CD4-positive, alpha-beta T cell treated with Interferon alpha-2 for 1 hour (primary cell): ENCODE data around the gene SUSD4.
"Not testable (repeated sequence)": the region's sequence is repeated elsewhere in the genome, so short reads cannot be mapped to it uniquely, and the experiment has no call there.

Experiments
- DNase-seq, 2 donors: peaks; one replicate each; pipeline ENCODE4 v3.0.0-alpha.2; 2020 to 2022

Gene SUSD4, protein sequence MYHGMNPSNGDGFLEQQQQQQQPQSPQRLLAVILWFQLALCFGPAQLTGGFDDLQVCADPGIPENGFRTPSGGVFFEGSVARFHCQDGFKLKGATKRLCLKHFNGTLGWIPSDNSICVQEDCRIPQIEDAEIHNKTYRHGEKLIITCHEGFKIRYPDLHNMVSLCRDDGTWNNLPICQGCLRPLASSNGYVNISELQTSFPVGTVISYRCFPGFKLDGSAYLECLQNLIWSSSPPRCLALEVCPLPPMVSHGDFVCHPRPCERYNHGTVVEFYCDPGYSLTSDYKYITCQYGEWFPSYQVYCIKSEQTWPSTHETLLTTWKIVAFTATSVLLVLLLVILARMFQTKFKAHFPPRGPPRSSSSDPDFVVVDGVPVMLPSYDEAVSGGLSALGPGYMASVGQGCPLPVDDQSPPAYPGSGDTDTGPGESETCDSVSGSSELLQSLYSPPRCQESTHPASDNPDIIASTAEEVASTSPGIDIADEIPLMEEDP

DNA sequence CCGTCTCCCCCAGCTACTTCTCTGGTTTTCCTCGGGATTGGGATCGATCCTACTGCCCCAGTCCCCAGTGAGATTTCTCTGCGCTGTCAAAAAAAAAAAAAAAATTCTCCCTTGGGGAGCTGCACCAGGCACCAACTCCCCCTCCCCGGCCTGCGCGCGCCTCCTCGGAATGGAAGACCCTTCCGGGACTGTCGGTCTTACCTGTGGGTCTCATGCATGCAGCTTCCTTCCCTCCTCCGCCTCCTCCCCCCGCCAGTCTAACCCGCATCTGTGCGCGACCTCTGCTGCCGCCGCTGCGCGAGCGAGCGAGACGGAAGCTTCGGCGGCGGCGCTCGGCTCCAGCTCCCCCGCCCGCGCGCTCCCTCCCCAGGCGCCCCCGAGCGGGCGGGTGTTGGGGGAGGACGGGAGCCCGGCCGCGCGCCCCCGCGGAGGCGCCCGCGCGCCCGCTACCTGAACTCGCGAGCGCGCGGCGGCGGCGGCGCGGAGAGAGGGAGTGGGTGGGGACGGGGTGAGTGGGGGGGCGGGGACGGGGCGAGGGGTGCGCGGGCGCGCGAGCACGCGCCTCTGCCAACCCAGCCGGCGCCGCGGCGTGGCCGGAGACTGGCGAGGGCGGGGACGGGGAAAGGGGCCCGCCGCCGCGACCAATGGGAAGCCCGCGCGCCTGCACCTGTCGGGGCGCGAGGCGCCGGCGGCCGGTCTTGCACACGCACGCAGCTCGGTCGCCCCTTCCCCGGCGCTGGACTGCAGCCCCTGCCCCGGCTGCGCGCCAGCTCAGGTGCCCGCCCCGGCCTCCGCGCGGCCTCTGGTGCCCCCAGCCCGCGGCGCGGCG lies at the start of gene SUSD4:
Gene SUSD4, minus strand, starts transcription at position 321 of the 829 bp plus-strand sequence. CDS start 751 bp downstream, outside the sequence.
- DNase-seq = peak; percentile 60 to 77

DNA sequence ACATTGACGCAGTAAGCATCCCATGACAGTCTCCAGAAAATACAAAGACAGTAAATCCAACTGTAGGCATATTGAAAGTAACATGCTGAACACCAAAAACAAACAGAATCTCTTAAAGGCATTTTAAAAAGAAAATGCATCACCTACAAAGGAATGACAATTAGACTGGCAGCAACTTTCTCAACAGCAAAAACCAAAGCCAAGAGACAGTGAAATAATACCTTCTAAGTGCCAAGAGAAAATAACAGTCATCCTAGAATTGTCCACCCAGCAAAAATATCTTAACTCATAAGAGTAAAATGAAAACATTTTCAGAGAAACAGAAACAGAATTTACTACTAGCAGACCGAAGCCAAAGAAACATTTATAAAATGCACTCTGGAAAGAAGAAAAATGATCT lies 49.2 kb upstream of the SUSD4 start:
- no peak for DNase-seq

GRCh38 chr1:223411710-223412109 lies 47.7 kb upstream of the SUSD4 start:
- no peak for DNase-seq

GRCh38 chr1:223411309-223411708 lies 47.3 kb upstream of the SUSD4 start:
- DNase-seq = no peak

GRCh38 chr1:223410036-223410435 lies 46.1 kb upstream of the SUSD4 start:
- DNase-seq = no peak

DNA sequence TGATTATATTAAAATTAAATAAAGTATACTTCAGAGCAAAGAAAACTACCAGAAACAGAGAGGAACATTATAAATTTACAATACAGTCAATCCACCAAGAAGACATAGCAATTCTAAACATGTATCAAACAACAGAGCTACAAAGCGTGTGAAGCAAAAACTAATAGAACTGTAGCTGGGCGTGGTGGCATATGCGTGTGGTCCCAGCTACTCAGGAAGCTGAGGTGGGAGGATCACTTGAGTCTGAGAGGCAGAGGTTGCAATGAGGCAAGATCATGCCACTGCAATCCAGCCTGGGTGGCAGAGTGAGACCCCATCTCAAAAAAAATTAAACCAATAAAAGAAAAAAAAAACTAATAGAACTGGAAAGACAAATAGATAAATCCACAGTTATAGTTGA lies 41.5 kb upstream of the SUSD4 start:
- peak in 1 of 2 donors; percentile 15 for DNase-seq

DNA sequence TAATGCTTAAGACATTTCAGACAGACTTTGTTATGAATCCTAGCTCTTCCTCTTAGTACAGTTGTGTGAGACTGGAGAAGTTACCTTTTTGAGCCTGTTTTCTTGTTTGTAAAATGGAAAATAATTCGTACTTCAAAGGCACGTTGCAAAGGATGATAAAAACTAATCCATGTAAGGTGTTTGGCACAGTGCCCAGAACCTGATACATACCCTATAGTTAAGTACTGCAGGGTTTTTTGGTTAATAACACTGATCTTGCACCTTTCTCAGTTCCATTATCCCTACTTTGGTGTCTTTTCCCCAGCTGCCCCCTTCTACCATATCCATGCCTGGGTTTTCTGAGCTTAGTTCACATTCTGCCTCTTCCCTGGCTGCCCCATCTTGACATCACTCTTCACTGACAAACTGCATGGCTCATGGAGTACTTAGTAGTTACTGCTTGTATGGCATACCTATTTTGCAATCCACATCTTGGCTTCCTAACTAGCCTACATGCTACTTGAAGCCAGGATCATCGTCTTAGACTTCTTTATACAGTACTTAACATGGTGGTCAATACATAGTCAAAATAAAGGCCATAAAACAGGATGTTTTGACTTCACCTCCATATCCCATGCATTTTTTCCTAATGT lies 39.3 kb upstream of the SUSD4 start:
- DNase-seq = no peak

GRCh38 chr1:223402790-223403142 lies 38.8 kb upstream of the SUSD4 start:
- DNase-seq = no peak

DNA sequence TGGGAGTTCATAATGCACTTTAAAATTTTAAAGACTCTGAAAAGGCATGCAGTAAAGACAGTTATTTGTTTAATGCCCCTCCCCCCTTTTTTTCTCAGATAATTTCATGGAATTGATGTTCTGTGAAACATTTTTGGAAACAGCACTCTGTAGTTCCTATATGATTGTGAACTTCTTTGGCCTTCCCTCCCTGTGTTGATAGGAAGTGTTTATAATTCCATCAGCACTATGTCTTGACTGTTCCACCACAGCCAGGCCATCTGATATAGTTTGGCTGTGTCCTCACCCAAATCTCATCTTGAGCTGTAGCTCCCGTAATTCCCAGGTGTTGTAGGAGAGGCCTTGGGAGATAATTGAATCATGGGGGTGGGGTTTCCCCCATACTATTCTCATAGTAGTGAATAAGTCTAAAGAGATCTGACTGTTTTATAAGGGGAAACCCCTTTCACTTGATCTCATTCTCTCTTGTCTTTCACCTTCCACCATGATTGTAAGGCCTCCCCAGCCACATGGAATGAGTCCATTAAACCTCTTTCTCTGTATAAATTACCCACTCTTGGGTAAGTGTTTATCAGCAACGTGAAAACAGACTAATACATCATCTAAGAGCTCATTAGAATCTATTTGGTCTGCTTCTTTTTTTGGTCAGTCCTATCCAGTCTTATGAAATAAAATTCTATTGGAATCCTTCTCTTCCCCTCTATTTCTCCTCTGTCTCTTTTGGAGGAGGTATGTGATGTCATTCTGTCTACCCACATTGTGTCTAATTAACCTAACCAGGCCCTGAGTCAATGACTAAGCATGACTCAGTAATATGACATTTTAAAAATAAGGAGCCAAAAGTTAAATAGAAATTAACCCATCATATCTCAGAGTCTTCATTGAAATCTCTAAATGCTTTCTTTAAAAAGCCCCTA lies 38.2 kb upstream of the SUSD4 start:
- DNase-seq = no peak

- not testable (repeated sequence) for DNase-seq
Observed at GRCh38 chr1:223399393-223399792, 35.4 kb upstream of the SUSD4 start.

DNA sequence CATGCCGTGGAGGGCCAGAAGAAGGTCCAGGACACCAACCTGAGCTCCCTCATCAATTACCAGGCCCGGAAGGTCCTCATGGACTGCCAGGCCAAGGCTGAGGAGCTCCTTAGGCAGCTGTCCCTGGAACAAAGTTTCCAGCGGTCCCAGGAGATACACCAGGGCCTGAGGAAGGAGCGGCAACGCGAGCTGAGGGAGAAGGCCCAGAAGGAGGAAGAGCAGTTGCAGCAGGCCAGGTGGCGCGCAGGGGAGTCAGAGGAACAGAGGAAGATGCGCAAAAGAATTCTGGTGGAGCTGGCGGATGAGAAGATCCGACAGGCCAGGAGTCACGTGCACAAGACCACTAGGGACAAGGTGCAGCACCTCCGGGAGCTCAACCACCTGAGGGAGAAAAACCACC lies 30.7 kb upstream of the SUSD4 start:
- no peak for DNase-seq

DNA sequence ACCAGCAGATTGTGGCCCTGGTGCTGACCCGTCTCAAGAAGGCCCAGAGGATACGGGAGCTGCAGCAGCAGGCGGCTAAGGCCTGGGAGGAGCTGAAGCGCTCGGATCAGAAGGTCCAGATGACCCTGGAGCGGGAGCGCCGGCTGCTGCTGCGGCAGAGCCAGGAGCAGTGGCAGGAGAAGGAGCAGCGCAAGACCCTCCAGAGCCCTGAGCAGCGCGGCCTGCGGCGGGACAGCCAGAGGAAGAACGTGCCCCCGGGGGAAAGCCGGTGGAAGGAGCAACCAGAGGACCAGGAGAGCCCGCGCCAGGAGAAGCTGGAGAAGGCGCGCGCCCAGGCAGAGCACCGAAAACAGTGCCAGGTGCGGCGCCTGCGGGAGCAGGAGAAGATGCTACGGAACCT lies 30.3 kb upstream of the SUSD4 start:
- DNase-seq = no peak

DNA sequence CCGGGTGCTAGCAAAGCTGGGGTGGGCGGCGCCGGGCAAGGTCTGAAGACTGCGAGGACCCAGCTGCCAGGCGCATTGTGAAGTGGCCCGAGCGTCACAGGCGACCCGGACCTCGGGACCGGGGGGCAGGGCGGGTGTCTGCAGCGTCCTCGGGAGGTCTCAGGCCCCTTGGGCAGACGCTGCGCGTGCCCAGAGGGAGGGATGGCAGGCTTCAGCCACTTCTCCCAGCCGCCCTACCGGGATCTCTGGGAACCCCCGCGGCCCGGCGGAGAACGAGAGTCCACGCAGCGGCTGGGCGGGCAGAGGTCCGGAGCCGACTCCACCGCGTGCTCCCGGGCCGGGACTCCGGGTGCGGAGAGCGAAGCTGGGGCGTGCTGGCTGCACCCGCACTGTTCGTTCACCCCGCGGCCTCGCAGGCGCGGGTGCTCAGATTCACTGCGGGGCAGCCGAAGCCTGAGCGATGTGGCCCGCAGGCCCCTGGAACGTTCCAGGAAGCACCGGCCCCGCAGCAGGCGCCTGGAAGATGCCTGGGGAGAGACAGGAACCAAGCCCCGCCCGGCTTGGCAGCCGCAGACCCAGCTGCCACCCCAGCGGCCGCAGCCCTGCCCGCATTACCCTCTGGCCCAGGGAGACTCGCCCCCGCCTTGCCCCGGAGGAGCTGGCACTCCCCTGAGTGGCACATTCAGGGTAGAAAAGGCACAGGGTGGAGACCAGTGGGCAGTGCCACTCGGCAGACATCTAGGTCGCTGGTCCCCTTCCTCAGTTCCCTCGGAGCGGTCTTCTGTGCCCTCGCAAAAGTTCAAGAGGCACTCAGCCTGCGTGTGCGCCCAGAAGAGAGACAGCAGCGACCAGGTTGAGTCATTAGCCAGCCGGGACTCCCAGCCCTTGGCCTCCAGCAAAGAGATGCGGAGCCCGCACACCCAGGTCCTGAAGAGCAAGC lies 29.6 kb upstream of the SUSD4 start, which contains the start of gene CCDC185:
Gene CCDC185, plus strand, starts transcription at position 141 of the 940 bp plus-strand sequence. Its CDS starts 61 bp downstream, at position 202.
- DNase-seq = peak in 1 of 2 donors; percentile 3

GRCh38 chr1:223390618-223391017 lies 26.6 kb upstream of the SUSD4 start:
- no peak for DNase-seq

DNA sequence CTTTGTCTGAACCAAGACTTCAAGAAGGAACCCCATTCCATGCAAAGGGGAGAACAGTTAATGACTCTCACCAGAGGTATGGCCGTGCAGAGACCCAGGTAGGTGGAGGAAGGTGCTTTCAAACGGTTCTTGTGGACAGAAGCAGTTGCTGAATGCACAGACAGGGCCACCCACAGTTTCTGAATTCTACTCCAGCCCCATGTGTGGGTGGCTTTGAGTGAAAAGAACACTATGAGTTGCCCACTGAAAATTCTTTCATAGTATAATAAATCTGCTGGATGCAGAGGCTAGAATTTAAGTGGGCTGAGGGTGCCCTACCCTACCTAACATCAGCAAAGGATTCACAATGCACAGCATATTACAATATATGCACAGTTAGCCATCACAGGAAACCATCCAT lies 22.0 kb upstream of the SUSD4 start:
- no peak for DNase-seq

GRCh38 chr1:223378754-223379153 lies 14.8 kb upstream of the SUSD4 start:
- no peak for DNase-seq

DNA sequence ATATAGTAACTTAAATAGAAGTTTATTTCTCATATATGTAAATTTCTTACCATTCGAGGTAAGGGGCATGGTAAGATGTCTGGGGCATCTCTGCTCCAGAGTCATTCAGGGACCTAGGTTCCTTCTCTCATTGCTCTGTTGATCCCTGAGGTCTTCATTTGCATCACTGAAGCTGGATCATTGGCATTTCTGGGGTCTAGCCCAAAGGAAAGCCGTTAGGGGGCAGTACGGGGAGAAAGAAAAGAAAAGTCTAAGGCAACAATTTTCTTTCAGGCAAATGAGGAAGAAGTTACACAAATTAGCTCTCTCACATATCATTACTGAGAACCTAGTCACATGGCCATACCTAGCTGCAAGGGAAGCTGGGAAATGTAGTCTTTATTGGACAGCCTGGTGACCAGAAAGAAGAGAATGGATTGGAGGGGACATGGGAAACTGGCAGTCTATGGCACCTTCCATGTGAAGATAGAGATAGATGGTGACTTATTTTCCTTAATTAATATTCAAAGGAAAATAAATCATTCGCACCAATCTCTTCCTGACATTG lies 10.2 kb upstream of the SUSD4 start:
- no peak for DNase-seq

GRCh38 chr1:223364685-223365382 lies 858 bp upstream of the SUSD4 start:
- DNase-seq = no peak

DNA sequence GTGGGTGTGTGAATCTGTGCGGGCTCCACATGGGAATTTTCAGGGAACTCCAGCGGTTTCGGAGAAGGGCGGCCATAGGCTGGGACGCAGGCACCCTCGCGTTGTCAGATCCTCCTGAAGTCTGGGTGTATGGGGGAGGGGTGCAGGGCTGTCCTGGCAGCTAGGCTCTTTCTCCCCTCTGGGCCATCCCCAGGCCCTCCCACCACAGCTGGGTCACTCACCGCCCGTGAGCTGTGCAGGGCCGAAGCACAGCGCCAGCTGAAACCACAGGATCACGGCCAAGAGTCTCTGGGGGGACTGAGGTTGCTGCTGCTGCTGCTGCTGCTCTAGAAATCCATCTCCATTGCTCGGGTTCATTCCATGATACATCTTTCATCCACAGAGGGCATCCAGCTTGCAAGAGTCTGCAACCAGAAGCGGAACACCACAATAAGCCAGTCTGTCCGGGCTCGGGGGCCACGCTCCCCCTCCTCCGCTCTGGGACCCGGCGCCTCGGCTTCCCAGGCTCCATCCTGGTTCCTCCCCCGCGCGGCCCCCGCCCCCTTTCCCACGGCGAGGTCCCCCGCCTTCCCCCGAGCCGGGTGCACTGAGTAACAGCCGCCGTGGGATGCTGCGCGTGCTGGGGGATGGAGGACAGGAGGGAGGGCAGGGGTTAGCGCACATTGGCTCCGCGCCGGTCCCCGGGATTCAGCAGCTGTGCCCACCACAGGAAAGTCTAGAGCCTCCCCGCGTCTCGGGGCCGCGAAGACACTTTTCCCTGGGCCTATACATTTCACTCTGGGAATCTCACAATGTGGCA lies 720 bp downstream of the SUSD4 start:
- DNase-seq = peak in 1 of 2 donors; percentile 12
